Measurements from ENCODE around the gene ASIC5.
"Not testable (repeated sequence)": the region's sequence is repeated elsewhere in the genome, so short reads cannot be mapped to it uniquely, and the experiment has no call there.

ASIC5 gene

DNA sequence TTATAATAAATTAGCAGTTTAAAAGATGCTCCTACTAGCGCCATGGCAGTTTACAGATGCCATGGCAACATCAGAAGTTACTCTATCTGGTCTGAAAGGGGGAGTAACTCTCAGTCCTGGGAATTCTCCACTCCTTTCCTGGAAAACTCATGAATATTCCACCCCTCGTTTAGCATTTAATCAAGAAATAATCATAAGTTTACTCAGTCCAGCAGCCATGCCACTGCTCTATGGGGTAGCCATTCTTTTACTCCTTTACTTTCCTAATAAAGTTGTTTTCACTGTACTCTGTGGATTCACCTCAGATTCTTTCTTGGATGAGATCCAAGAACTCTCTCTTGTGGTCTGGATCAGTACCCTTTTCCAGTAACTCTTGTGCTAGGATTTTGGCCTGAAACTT is 55.0 kb downstream of the ASIC5 start:
- in situ Hi-C loops (cut with HindIII; ENCODE audit: low pct_ligation_motif_present, low pct_unique_long_range_greater_than_20kb, low sequenced_read_pairs) = no loop called here
- DNase-seq = no peak

DNA sequence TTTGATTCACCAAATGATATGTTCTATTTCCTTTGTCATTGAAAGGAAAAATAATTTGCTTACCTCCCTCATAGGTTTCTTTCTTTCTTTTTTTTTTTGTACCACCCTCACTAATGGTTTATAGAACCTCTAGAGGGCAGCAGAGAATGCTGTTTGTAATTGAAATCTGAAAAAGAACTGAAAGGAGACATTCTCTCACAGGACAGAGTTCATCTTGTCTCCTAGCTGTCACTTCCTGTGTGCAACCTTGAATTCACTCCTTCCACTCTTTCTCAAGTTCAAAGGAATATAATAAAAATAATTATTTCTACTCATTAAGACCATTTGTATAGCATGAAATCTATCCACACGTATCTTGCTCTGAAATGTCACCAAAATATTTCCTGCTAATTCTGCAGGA is 56.2 kb downstream of the ASIC5 start:
- peak; percentile 85 for DNase-seq

DNA sequence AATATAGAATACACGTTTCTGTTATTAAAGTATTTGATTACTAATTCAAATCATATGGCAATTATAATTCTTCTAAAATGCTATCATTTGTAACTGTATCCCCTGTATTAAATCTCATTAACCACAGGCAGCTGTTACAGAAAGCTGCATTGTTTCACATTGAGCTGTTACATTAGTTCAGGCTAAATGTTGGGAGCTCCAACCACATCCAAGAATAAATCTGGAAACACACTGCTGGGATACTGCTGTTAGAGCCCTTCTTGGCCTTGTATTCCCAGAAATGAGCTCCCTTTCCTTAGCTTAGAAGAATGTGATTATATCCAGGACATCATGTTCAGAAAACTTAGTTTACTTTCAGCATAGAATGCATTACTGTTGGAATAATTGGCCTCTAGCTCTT is 59.1 kb downstream of the ASIC5 start:
- no peak for DNase-seq
- in situ Hi-C loops (cut with HindIII; ENCODE audit: low pct_ligation_motif_present, low pct_unique_long_range_greater_than_20kb, low sequenced_read_pairs) = no loop called here

More for the DNA sequence above, 56.2 kb downstream of the ASIC5 start:
- in situ Hi-C loops (cut with HindIII; ENCODE audit: low pct_ligation_motif_present, low pct_unique_long_range_greater_than_20kb, low sequenced_read_pairs) = no loop called here

DNA sequence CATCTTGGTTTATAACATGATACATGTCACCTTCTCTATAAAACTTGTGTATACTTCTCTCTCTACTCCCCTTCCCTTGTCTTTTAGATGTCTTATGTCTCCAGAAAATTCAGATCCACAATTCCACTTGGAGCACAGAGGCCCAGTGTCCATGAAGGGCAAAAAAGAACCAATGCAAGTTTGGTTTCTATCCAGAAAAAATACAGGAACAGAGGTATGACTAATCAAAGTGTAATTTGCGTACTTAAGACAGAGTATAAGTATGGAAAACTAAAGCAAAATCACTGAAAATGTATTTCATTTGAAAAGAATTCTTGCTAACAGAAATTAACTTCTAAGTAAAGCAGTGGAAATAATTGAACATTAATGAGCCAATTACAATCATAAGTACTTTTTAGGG is 61.1 kb downstream of the ASIC5 start:
- DNase-seq = no peak
- in situ Hi-C loops (cut with HindIII; ENCODE audit: low pct_ligation_motif_present, low pct_unique_long_range_greater_than_20kb, low sequenced_read_pairs) = no loop called here

DNA sequence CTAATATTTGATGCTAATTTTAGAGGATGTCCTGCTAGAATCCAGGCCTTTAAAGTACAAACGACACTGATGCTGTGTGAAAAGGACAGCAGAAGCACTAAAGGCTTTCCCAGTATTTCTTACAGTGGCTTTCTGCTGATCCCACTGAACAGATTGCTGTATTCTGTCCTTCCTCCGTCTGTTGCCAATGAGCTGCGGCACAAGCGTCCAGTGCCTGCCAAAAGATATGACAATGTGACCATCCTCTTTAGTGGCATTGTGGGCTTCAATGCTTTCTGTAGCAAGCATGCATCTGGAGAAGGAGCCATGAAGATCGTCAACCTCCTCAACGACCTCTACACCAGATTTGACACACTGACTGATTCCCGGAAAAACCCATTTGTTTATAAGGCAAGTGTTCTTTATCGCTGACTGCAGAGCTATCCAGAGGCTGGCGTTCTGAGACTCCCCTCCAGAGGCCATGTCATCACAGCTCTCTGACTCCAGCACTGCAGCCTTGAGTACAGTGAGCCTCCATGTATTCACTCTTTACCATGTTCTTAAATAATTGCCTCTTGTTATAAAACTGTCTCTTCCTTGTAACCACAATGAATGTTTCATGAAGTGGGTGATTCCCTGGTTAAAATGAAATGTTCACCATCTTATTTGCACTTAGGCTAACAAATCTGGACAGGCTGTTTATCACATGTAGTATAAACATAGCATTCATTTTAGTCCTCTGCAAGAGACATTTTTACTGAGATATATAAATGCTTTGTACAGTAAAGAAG is 63.7 kb downstream of the ASIC5 start:
- DNase-seq = no peak
- in situ Hi-C loops (cut with HindIII; ENCODE audit: low pct_ligation_motif_present, low pct_unique_long_range_greater_than_20kb, low sequenced_read_pairs) = no loop called here

DNA sequence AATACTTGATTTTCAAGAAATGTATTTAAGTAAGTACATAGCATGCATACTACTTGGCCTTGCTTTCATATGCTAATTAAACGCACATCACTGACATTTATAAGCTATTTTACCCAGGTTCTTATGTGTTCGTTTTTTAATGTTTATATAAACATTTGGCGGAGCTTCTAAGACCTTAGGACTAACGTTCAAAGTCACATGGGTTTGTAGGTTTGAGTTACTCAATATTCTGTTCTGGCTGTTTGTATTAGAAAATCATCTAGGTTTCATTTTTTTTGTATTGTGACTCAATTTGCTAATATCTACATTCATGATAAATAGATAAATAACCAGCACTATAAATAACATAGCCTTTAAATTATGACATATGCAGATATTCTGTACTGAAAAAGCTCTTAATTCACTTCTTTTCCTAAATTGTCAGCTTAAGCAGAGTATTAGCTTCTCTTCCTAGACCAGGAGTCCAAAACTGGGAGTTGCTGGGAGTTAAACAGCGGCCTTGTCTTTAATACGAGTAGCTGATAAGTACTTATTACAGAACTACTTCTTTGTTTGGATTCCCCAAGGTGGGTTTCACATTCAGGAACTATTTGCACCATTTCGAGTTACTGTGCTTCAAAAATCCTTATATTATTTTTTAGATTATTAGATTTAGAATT is 65.3 kb downstream of the ASIC5 start:
- in situ Hi-C loops (cut with HindIII; ENCODE audit: low pct_ligation_motif_present, low pct_unique_long_range_greater_than_20kb, low sequenced_read_pairs) = no loop called here

DNA sequence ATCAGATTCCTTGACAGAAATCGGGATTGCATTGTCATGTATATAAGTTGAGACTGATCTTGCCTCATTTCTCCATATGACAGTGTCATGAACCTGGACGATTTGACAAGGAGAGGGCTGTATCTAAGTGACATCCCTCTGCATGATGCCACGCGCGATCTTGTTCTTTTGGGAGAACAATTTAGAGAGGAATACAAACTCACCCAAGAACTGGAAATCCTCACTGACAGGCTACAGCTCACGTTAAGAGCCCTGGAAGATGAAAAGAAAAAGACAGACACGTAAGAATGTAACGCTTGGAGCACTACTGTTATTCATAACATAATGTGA is 66.3 kb downstream of the ASIC5 start:
- in situ Hi-C loops (cut with HindIII; ENCODE audit: low pct_ligation_motif_present, low pct_unique_long_range_greater_than_20kb, low sequenced_read_pairs) = loop anchor here (25.0 kb wide), 1 partner anchor 387 kb away; no protein-coding TSS in a partner anchor
- no peak for DNase-seq

More for the DNA sequence above, 65.3 kb downstream of the ASIC5 start:
- no peak for DNase-seq

DNA sequence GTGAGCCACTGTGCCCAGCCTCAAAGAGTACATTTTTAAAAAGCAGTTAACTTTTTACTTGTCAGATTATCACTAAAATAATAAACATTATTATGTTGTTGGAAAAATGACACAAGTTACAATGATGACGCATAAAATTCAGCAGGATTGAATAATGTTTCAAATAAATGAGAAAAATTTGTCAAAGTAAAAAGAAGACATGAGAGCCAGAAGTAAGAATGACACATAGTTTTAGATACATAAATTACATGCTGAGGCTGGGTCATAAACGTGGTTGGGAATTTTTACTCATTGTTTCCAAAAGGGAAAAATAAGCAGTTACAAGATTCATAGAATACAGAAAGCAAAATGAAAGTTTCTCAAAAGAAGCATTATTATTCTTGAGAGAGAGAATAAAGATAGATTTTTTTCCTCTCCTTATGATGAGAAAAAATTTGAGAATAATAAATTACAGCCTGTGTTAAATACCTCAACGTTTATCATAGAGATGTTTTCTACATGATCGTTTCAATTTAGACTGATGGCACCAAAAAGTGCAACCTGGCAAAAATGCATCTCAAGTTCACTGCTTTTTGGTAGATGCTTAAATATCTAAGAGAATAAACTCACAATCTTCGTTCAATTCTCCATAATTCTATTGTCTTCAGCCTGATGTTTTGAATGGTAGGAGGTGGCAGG is 66.8 kb downstream of the ASIC5 start:
- no peak for DNase-seq
- in situ Hi-C loops (cut with HindIII; ENCODE audit: low pct_ligation_motif_present, low pct_unique_long_range_greater_than_20kb, low sequenced_read_pairs) = loop anchor here (25.0 kb wide), 1 partner anchor 387 kb away; no protein-coding TSS in a partner anchor

DNA sequence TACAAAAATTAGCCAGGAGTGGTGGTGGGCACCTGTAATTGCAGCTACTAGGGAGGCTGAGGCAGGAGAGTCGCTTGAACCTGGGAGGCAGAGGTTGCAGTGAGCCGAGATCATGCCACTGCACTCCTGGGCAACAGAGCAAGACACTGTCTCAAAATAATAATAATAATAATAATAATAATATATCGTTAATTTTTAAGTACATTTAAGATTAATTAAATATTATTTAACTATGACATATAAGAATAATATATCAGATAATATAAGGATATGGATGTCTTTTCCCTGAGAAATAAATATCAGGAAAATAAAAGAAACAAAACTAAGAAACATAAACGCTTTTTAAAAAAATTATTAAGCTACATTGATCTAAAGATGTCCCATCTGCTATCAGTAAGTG is 68.5 kb downstream of the ASIC5 start:
- not testable (repeated sequence) for DNase-seq
- in situ Hi-C loops (cut with HindIII; ENCODE audit: low pct_ligation_motif_present, low pct_unique_long_range_greater_than_20kb, low sequenced_read_pairs) = loop anchor here (25.0 kb wide), 1 partner anchor 385 kb away; no protein-coding TSS in a partner anchor

DNA sequence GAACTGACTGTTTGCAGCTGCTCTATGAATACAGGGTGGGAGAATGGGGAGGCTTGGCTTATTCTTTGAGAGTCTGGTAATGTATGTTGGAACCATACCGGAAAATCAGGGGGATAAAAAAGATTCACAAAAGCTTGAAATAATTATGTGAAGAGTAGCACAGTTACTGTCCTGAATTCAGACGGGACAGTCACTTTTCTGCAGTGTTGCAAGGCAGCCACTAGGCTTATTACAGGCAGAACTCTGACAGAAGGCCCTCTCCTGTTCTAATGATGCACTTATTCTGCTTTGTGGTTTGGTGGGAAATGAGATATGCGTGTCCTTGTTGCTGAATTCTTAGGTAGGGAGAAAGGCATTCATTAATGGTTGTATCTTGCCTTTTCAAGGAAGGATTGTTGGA is 70.1 kb downstream of the ASIC5 start:
- DNase-seq = peak; percentile 32

DNA sequence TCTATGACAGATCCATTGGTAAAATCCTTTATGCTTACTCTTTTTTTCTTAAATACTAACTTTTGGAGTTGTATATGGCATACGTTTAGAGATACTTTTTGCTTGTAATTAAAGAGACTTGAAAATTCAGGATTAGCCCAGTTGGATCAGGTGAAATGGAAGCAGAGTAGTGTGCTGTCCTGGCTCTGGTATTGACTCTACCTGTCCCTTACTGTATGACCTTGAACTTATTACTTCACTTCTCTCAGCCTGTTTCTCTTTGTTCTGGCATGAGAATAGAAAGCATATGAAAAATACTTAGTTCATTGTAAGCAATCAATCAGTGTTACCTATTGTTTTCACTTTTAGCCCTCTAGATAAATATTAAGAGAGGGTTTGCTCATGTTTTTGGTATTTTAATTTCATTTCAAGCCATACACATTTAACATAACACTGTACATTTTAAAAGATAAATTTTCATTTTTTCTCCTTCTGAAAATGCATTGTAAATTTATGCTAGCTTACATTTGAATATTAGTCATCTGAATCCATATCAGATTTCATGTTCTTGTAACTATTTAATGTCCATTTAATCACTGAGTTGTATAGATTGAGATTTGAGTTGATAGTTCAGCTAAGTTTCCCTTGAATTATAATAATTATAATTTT is 71.4 kb downstream of the ASIC5 start:
- no peak for DNase-seq
- in situ Hi-C loops (cut with HindIII; ENCODE audit: low pct_ligation_motif_present, low pct_unique_long_range_greater_than_20kb, low sequenced_read_pairs) = loop anchor here (25.0 kb wide), 1 partner anchor 382 kb away; no protein-coding TSS in a partner anchor

More for the DNA sequence above, 70.1 kb downstream of the ASIC5 start:
- in situ Hi-C loops (cut with HindIII; ENCODE audit: low pct_ligation_motif_present, low pct_unique_long_range_greater_than_20kb, low sequenced_read_pairs) = loop anchor here (25.0 kb wide), 1 partner anchor 384 kb away; no protein-coding TSS in a partner anchor

DNA sequence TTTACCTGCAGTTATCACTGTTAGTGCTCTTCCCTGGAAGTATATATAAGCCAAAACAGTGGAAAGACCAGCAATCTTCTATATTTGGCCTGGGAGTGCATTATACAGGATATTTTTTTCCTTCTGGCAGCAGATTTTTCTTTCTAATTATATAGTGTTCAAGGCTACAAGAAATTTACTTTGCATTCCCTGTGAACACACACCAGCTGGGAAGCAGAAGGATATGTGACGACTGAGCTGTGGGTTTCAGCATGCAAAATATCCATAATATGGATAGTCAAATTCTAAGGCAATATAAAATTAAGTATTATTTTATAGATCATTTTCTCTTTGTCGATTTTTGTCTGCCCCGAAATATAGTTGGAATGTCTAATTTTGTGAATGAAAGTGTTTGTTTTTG is 76.1 kb downstream of the ASIC5 start:
- DNase-seq = no peak
- in situ Hi-C loops (cut with HindIII; ENCODE audit: low pct_ligation_motif_present, low pct_unique_long_range_greater_than_20kb, low sequenced_read_pairs) = loop anchor here (25.0 kb wide), 1 partner anchor 378 kb away; no protein-coding TSS in a partner anchor

DNA sequence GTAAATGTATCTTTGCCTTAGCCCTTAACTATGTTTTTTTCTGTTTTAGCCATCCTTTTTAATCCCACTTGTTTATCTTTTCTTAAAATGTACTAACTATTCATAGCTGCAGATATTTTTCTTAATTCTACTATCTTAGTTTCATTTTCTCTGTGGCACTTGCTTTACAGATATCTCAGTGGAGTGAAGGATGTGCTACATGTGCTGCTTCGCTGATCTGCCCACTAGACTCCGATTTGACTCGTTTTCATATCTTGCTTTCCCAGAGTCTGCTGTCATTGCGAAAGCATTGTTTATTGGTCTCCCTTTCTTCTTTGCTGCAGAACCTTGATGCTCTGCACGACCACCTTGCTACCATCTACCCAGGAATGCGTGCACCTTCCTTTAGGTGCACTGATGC is 76.7 kb downstream of the ASIC5 start:
- DNase-seq = no peak
- in situ Hi-C loops (cut with HindIII; ENCODE audit: low pct_ligation_motif_present, low pct_unique_long_range_greater_than_20kb, low sequenced_read_pairs) = loop anchor here (25.0 kb wide), 1 partner anchor 377 kb away; no protein-coding TSS in a partner anchor

DNA sequence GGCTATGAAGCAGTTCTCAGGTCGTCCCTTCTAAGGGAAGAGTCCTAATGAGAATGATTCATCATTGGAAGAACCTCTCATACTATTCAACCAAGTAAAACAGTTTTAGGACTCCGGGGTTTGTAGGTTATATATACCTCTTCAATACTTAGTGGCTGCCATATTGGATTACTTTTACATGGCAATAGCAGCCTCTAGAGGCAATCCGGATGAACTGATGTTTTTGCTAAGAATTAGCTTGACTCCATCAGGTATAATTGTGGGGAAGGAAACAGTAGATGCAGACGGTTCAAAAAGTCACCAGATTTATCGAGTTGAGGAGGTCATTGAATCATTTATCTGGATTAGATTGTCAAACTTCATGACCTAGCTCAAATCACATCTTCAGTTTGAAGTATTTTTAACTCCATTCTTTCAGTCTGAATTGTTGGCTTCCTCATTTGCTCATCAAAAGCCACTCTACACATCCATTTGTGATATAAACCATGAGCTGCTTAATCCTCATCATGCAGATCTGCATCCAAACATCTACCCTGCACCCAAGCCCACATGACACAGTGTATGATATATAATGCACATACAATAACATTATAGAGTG is 78.9 kb downstream of the ASIC5 start:
- DNase-seq = peak; percentile 73

DNA sequence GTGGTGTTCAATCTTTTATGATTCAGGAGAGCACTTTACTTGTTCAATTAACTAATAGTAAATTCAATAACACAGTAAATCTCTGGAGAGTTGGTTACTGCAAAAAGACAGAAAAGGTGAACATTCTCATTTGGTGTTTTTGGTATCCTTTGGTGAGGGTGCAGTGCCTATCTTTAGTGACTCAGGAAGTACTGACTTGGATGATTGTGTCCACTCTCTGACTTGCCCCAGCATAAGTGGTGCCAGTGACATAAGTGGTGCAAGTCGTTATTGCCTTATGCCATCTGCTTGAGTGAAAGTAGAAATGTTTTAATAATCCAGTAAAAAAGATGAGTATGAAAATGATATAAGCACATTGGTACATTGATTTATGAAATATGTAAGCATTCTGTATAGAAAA is 80.2 kb downstream of the ASIC5 start:
- in situ Hi-C loops (cut with HindIII; ENCODE audit: low pct_ligation_motif_present, low pct_unique_long_range_greater_than_20kb, low sequenced_read_pairs) = loop anchor here (25.0 kb wide), 1 partner anchor 374 kb away; no protein-coding TSS in a partner anchor
- DNase-seq = no peak

More for the DNA sequence above, 78.9 kb downstream of the ASIC5 start:
- in situ Hi-C loops (cut with HindIII; ENCODE audit: low pct_ligation_motif_present, low pct_unique_long_range_greater_than_20kb, low sequenced_read_pairs) = loop anchor here (25.0 kb wide), 1 partner anchor 375 kb away; no protein-coding TSS in a partner anchor

DNA sequence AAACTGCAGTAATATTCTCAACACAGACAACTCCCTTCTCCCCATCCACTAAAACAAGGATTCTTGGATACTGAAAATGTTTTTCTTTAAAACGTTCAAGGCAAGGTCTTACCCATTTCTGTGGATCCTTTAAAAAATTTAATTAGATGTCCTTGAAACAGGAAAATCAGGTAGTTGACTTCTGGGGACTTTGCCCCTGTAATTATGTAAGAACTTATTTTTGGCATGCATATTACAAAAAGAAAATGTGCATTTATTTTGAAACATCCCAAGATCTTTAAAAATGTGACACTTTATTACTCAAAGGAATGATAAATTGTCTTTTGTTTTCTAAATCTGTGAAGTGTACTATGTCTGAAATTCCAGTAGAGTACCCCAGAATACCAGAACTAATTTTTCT is 81.4 kb downstream of the ASIC5 start:
- DNase-seq = no peak
- in situ Hi-C loops (cut with HindIII; ENCODE audit: low pct_ligation_motif_present, low pct_unique_long_range_greater_than_20kb, low sequenced_read_pairs) = loop anchor here (25.0 kb wide), 1 partner anchor 372 kb away; no protein-coding TSS in a partner anchor

DNA sequence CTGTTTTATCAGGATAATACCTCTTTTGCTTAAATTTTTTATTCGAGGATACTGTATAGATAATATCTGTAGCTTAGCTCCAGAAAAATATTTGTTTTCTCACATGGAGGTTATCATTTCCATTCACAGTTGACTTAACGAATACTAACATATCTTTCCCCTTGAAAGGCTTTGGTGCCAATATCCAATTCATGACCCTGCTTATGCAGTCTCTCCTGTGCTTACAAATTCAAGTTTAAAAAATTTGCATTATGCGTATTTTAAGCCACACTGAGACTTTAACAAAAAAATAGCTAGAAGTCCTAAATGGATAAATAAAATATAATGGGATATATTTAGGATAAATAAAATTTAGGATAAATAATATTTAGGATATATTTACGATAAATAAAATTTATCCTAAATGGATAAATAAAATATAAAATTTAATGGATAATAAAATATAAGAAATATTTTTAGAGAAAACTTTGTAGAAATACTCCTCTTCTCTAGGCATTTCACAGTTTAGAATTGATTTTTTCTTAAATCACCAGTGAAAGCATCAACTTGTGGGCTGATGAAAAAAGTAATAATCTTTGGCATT is 84.7 kb downstream of the ASIC5 start:
- no peak for DNase-seq
- in situ Hi-C loops (cut with HindIII; ENCODE audit: low pct_ligation_motif_present, low pct_unique_long_range_greater_than_20kb, low sequenced_read_pairs) = loop anchor here (25.0 kb wide), 1 partner anchor 369 kb away; no protein-coding TSS in a partner anchor

DNA sequence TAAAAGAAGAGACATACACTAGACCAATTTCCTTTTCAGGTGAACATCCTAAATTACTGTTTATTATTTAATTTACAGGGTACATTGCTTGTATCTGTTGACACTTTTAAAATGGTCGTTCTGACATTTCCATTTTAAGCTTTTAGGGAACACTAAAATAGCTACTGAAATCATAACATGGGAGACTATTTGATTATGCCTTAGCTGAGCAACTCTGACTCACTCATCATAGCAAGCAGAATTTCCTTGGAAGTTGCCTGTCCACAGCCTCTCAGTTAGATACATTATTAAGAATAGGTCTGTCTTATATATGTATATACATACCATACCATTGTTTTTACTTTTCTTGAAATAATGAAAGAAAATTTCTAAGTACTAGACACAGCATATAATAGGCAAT is 85.3 kb downstream of the ASIC5 start:
- in situ Hi-C loops (cut with HindIII; ENCODE audit: low pct_ligation_motif_present, low pct_unique_long_range_greater_than_20kb, low sequenced_read_pairs) = loop anchor here (25.0 kb wide), 1 partner anchor 368 kb away; no protein-coding TSS in a partner anchor
- no peak for DNase-seq

All from ACHN (cell line).